H1 (cell line): Measurements from ENCODE around the gene CCL5.

Experiments used
- ASH2L ChIP-seq: fragments of 200-600, 300-600 bp; sonication (generic); IDR thresholded peaks from one replicate; pipeline ENCODE4 v1.7.1; 2017; ENCODE audit warnings: low read length
- CTCF ChIP-seq, 3 experiments: IDR thresholded peaks; 1 replicate in 2 of 3; 2 replicates in 1 of 3; pipeline versions ENCODE4 v1.5.1 to v1.6.1; 2011; ENCODE audit warnings: low read length in 3 of 3, mild to moderate bottlenecking in 3 of 3, inconsistent platforms in 2 of 3, low read depth in 1 of 3, moderate library complexity in 1 of 3; ENCODE audit not compliant: insufficient read depth in 1 of 3; ENCODE audit errors: control extremely low read depth in 1 of 3
- POLR2A ChIP-seq, 2 experiments: IDR thresholded peaks; 1 replicate in 1 of 2; 2 replicates in 1 of 2; pipeline ENCODE4 v1.6.1; 2011; ENCODE audit warnings: low read depth in 2 of 2, low read length in 2 of 2, mild to moderate bottlenecking in 2 of 2; ENCODE audit errors: control extremely low read depth in 1 of 2
- POLR2AphosphoS5 ChIP-seq: IDR thresholded peaks from 2 replicates; pipeline ENCODE4 v1.6.1; 2011; ENCODE audit warnings: low read depth, low read length
- TEAD4 ChIP-seq: IDR thresholded peaks from 2 replicates; pipeline ENCODE4 v1.6.1; 2012; ENCODE audit warnings: low read depth, low read length, inconsistent platforms, mixed read lengths

GRCh38 chr17:35915153-35915964, 35.2 kb upstream of the CCL5 start:
- TF ChIP-seq POLR2A (IDR thresholded peaks at IDR 0.05; ENCODE audit: control extremely low read depth in 1 of 2, low read depth in 2 of 2, low read length in 2 of 2) (no peak), CTCF (IDR thresholded peaks at IDR 0.05; ENCODE audit: control extremely low read depth in 1 of 3, insufficient read depth in 1 of 3, low read depth in 1 of 3, low read length in 3 of 3) (no peak), POLR2AphosphoS5 (no peak), TEAD4 (no peak), ASH2L (no peak)
